HG03280 (cell line): ENCODE results near the gene TMEM132D.

Experiments used
- ATAC-seq: cut with Tn5 transposase; IDR thresholded peaks from one replicate; pipeline ENCODE4 v1.9.1; 2021; ENCODE audit warnings: mild to moderate bottlenecking, moderate library complexity; ENCODE audit not compliant: unreplicated experiment

Gene TMEM132D

DNA sequence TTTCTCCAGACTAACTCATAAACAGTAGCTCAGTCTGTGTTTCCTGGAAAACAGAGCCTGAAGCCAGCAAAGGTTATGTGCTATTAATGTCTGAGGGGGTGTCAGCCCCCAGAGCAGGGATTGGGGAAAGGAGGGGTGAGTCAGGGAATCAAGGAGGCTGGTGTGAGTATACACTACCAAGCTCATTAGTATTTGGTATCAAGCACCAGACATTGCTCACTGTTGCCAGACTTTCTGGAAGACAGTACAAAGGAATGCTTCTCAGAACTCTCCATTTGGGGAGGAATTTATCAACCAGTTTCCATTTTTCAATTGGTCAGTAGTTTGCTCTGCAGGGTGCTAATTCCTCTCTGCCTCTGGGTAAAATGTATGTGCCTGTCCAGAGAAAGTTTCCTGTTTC is 607.2 kb downstream of the TMEM132D start:
- ATAC-seq: no peak

DNA sequence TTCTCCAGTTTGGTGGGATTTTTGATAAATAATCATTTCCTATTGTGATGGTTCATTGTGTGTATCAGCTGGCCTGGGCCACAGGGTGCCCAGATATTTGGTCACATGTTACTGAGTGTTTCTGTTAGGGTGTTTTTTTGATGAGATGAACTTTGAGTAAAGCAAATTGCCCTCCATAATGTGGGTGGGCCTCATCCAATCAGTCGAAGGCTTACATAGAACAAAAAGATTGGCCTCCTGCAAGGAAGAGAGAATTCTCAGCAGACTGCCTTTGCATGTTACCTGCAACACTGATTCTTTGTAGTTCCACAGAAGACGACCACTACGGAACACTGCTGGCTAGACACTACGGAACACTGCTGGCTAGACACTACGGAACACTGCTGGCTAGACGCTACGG is 609.0 kb downstream of the TMEM132D start:
- ATAC-seq: no peak

DNA sequence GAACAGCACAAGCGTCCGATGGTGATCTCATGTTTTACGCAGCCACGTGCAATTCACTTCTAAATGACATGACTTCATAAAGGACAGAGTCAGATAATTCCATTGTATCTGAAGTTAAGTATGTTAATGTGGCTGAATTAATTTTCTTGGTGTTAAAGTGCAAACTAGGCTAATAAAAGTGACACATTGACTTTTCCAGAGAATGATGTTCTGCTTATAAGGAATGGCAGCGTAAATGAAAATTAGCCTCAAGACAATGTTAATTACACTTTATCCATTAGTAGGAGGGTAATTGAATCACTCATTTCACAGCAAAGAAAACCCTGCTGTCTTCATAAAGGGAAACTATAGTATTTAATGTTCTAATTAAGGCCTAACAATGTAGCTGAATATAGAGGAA is 624.1 kb downstream of the TMEM132D start:
- ATAC-seq: no peak

DNA sequence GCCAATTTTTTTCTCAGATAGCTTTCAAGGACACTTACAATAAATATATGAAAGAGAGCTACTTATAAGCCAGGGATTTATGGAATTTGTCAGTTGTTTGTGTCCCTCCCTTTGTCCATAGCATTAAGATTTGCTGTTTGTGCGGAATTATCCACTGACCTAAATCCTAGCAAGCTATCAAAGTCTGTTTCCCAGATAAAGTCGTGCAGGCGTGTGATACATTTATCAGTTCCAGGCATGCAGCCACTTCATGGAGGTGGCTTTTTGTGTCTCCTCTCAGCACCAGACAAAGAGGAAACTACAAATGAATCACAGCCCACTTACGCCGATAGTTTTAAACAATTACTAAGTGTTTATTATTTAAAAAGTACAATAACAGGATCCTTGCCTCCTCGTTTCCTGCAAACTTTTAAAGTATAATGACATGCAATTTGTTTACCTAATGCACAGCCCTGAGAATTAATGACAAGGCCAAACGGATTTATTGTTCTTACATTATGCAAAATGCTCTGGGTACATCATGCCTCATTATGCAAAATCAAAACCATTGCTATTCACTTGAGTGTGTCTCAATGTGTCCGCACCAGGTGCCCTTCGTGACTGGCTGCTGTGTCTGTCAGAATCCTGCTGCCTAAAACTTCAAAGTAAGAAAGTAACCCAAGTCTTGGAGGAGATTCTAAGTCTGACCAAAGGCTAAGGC is 627.3 kb downstream of the TMEM132D start:
- no peak for ATAC-seq

DNA sequence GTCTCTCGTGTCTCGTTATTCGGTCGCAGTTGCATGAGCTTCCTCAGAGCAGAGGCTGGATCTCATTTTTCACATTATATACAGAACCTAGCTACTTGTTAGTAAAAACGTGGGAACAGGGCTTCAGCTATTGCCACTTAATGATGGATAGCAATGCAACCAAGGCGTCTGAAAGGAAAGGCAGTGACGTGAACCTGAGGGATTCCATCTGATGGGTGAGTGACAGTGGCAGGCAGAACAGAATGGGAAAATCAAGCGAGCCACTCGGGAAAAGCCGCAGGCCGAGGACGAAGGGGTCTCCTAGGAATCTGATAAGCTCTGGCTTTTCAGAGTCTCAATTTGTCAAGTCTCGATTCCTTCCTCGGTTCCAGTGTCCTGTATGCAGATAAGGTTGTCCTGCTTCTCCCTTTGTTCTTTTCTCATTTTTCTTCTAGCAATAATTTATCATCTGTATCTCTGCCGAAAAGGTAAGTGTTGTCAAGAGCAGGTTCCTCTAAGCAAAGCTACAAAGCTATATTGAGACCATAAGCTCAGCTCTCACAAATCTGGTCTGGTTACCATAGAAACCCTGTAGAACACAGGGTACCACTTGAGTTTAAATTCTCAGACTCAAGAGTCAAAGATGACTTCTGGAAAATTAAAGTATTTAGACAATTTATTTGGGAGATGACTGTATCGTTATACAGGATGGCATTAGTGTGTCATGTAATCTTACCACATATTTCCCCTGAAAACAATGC is 633.9 kb downstream of the TMEM132D start:
- no peak for ATAC-seq

DNA sequence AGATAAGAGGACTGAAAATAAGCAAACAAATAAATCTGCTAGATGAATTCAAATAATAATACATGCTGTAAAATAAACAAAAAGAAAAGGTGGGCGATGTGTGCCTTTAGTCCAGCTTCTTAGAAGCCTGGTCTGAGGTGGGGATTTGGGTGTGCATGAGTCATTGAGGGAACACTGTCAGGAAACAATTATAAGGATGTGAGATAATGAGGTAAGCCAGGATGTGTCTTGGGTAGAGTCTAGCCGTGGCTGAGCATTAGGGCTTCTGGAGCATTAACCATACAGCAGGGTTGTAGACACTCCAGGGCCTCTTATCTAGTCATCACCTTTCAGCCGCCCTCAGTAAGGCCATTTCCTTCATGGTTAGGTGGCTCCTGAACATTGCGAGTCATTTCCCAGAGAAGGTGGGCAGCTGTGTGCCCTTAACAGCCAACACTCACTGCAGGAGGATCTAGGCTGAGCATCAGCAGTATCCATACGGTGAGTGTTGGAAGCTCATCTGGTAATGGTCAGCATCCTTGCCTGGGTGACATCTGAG is 645.0 kb downstream of the TMEM132D start:
- no peak for ATAC-seq

DNA sequence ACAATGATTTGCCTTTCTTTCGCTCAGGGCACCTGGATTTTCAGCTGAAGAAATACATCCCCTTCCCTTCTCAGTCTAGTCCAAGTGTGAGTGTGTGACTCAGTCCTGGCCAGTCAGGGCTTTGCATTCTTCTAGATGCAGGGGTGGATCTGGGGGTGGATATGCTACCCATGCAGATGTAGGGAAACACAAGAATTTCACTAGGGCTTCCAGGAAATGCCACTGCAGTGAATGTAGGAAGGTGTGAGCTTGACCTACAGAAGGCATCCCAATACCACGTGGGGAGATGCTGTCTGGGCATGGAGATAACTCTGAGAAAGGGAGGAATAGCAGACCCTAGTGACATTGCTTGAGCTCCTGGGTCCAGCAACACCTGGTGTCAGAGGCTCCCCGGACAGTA is 646.3 kb downstream of the TMEM132D start:
- ATAC-seq: no peak

DNA sequence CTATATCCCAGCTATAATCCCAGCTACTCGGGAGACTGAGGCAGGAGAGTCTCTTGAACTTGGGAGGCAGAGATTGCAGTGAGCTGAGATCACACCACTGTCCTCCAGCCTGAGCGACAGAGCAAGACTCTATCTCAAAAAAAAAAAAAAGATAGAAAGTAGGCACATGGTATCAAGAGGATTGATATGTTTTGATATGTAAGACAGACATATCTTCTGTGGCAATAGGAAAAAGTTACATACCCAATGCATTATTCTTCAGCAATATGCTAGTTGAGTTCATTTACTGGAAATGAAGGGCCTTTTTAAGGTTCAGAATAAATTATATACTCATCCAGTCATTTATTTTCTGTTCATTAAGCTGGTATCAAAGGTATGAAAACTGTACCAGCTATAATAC is 657.2 kb downstream of the TMEM132D start:
- ATAC-seq: no peak

DNA sequence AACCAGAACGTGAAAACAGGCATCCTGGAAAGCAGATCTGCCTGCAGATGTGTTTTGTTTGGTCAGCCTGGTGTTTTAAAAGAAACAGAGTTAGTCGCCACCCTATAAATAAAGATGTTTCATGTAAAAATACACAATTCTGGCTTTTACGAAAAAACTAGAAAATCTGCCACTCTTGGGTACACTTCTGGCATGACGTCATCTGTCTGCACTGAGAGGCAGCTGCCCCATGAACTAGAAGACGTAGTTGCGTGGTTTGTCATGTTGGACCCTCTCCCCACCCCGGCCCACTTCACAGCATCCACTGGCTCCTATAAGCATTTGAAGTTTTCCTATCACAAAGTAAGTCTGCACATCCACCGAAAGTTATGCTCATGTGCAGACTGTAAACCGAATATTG is 658.1 kb downstream of the TMEM132D start:
- no peak for ATAC-seq

DNA sequence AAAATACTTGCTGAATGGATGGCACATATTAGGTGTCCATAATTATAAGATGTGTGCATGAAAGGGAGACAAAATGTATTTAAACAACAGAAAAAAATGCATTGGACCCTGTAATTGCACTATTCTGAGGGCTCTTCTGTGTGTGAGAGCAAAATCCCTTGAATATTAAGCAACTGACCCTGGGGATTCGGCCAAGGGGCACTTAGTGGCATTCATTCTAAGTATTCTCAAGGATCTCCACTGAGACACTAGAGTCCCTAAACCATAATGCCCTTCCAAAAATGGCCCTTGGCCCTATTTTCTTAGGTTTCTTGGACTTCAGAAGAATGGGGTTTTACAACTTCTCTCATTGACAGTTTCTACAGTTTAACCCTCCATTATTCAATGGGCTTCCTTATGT is 662.0 kb downstream of the TMEM132D start:
- no peak for ATAC-seq

DNA sequence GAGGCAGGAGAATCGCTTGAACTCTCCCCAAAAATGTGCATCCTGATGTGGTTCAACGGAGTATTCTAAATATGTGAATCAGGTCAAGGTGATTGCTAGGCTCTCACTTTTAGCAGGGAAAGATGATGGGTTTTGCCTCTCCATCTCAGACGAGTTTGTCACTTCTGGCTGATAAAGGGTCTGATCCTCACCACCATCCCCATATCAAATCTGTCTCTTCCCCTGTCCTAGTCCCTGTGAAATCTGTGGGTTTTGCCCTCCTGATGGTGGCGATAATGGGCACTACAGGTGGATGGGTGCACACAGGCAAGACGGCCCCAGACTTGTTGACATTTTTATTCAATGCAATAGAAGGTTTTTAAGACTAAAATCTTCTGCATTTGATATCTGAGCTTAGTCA is 665.9 kb downstream of the TMEM132D start:
- no peak for ATAC-seq

DNA sequence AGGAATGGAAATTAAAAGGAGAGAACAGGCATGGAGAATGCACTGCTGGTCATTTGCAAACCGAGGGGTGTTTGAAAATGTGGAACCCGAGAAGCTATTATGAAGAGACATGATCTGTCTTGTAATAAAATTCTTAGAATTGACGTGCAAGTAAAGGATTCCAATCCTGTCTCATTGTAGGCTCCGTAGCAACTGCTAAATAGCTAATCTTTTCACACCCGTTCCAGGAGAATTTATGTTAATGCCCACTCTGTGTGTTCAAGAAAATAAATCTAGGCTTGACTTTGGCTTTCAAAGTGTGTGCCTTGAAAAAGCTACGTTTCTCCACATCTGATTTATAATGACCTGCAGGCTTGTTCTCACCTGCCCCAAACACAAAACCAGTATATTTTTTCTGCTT is 669.6 kb downstream of the TMEM132D start:
- ATAC-seq: no peak

DNA sequence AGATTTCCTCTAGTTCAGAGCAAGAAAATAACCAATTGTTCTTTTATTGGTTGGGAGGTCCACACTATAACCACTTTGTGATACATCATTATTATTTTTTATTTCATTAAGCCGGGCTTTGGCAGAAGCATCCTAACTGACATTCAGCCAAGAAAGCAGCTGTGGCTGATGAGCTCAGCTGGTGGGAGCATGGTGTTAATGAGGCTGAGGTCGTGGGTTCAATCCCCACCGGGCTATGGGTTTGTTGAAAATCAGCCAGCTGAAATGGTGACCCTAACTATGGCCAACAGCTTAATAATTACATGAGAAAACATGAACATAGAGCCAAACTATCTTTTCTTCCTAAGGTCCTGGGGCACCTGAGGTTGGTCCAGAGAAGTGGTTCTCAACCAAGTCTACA is 672.3 kb downstream of the TMEM132D start:
- no peak for ATAC-seq

DNA sequence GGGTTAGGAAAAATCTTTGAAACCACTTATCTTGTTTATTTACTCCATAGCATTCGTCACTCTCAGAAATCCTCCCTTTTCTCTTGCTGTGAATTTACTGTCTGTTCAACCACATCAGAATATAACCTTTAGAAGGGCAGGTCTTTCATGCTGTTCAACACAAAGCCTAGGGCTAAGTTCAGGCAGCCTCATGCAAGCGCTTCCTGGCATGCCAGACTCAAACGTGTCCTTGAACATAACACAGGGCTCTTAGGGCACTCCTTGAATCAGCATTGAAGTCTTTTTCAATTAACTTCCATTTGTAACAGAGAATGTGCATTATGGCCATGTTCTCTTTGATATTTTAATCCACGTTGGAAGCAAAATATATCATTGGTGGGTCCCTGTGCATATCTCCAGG is 672.8 kb downstream of the TMEM132D start:
- no peak for ATAC-seq

DNA sequence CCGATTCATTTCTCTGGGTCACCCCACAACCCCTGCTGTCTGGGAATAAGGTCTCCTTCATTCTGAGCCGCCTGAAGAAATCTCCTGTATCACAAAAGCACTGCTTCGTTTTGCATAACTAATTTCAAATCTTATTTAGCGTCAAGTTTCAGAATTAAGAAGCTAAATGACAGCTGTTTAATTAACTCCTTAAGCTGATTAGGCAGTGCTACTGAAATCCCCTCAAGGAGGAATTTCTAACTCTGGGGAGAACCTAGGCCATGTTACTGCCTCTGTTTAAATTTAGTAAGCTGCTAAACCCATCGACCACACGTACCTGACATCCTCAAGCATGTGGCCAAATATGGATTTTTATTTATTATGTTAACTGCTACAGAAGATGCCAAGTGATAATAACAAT is 677.0 kb downstream of the TMEM132D start:
- ATAC-seq: no peak

DNA sequence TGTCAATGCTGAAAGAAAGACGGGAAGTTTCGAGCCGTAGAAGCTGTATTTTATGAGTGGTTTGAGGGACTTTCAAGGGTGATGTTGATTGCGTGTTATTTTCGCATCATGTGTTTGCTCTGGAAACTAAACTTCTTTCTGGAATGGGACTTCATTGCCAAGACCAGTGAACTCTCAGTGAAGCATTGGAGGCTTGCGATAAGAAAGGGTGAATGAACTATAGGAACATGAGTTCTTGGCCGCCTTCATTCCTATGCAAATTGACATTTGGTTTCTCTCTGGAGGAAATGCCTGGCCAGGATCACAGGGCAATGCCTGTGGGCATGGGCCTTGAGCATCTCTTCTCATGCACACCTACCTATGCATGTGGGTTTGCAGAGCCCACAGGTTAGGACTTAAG is 677.8 kb downstream of the TMEM132D start:
- no peak for ATAC-seq

DNA sequence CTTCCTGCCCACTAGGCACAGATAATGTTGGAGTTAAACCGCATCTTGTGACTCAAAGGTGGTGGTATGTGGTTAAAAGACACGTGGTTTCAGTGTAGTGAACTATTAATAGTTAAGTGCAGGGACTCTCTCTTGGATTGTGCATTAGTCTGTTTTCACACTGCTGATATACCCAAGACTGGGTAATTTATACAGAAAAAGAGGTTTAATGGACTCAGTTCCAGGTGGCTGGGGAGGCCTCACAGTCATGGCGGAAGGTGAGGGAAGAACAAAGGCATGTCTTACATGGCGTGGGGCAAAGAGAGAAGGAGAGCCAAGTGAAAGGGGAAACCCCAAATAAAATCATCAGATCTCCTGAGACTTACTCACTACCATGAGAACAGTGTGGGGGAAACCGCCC is 688.3 kb downstream of the TMEM132D start:
- ATAC-seq: no peak

DNA sequence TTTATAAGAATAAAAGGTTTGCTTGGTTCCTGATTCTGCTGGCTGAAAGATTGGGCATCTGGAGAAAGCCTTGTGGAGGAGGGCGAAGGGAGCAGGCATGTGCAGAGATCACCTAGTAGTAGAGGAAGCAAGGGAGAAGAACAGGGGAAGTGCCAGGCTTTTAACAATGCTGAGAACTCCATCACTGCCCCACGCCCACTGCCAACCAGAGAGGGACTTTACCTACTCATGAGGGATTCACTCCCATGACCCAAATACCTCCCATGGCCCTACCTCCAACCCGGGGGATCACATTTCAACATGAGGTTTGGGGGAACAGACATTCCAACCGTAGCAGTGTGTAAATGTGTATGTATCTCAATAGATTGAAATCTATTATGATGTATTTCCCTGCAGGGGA is 690.3 kb downstream of the TMEM132D start:
- no peak for ATAC-seq

DNA sequence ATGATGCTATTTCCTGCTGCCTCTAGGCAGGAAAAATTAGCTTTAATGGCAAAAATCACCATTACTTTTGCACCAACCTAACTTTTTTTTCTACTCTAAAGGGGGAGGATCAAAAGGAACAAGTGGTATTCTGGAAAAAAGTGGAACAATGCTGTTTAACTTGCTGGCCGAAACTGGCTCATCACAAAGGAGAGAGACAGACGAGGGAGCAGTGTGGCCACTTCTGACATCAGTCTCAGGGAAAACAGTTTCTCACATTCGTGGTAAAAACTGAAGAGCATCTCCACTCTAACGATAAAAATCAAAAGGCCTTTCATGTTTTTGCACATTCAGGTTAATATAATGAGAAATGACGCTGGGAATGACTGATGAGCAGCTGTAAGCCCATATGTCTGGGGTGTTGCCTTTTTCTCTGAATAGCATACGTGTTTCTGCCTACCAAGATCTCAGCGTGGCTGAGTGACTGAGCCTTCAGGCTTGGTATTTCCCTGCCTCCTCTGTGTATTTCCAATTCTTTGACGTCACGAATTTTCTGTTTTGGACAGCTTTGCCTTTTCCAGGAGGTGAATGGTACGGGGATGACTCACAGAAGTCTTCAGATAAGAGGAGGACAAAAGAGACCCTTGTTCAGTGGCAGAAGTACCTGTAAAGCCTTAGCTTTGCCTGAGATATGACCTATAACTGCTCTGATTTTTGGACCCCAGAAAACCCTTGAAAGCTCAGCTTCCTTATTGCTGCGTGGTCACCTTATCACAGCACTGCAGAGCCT is 691.8 kb downstream of the TMEM132D start:
- no peak for ATAC-seq

DNA sequence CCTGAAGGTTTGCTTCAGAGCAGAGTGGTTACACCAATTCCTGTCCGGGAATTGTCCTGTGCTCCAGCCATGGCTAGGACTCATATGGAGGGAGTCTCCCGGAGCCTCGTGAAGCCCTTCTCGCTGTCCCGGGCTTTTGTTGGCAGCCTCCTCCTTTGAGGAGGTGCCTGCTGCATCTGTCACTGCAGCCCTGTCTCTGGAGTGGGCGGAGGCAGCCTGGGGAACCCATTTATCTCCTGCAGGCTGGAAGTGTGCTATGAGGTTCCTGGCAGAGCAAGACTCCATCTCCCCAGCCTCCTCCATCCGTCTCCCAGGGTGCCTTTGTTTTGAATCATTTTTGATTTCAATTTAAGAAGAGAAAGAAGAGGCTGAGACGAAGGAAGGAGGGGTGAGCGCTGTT is 695.3 kb downstream of the TMEM132D start:
- no peak for ATAC-seq

DNA sequence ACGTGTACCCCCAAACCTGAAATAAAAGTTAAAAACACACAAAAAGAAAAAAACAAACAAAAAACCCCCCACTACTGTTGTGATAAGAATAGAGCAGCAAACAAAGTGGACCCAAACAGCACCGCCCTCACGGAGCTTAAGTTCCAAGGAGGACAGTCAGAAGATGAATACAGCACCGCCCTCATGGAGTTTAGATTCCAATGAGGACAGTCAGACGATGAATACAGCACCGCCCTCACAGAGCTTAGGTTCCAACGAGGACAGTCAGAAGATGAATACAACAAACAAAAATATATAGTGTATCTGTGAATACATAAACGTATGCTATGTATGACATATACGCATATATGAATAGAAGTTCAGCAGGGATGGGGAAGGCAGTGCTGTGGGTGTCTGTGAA is 696.7 kb downstream of the TMEM132D start:
- ATAC-seq: no peak

DNA sequence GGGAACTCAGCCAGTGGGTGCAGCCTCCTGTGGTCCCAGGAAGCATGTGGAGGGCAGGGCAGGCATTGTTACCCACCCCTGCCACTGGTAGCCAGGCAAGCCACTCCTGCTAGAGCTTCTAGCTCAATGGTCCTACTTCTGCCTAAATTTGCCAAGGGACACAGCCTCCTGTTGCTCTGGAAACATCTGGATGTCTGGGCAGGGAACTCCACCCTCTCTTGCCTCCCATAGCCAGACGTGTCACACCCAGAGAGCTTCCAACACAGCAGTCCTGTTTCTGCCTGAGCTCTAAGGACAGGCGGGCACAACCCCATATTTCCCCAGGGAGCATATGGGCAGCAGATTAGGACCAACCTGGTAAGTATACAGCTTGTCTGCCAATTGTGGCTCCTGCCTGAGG is 700.4 kb downstream of the TMEM132D start:
- no peak for ATAC-seq
